OCI-LY1 (cell line): ENCODE data around the gene MLLT3.
"Not testable (repeated sequence)": the region's sequence is repeated elsewhere in the genome, so short reads cannot be mapped to it uniquely, and the experiment has no call there.

Experiments
- H2AFZ ChIP-seq: fragments of 200-600 bp; sonication (generic), shearing (Covaris generic); 2 replicates; pipeline ENCODE4 v1.6.0; 2014; ENCODE audit warnings: antibody characterized with exemption, mild to moderate bottlenecking, low read length
- H3F3A ChIP-seq: fragments of 200-600 bp; sonication (generic), shearing (Covaris generic); 2 replicates; pipeline ENCODE4 v1.6.0; 2014; ENCODE audit warnings: mild to moderate bottlenecking, antibody characterized with exemption, low read length, moderate library complexity; ENCODE audit not compliant: insufficient read depth
- H3K27ac ChIP-seq: fragments of 200-600 bp; sonication (generic); 2 replicates; pipeline ENCODE4 v1.5.1; 2014; ENCODE audit warnings: low read length, mixed run types, mild to moderate bottlenecking, low read depth; ENCODE audit not compliant: poor library complexity, severe bottlenecking
- H3K27me3 ChIP-seq: fragments of 200-600 bp; sonication (generic); 2 replicates; pipeline ENCODE4 v1.6.0; 2014; ENCODE audit warnings: antibody characterized with exemption, mild to moderate bottlenecking, low read length, moderate library complexity; ENCODE audit not compliant: insufficient read depth
- H3K36me3 ChIP-seq: fragments of 200-600 bp; sonication (generic); 2 replicates; pipeline ENCODE4 v1.6.1; 2014; ENCODE audit warnings: mild to moderate bottlenecking, antibody characterized with exemption, low read length, moderate library complexity, mixed read lengths; ENCODE audit not compliant: insufficient read depth
- H3K4me1 ChIP-seq: fragments of 200-600 bp; sonication (generic); 2 replicates; pipeline ENCODE4 v1.5.1; 2014; ENCODE audit warnings: mild to moderate bottlenecking, low read length, moderate library complexity; ENCODE audit not compliant: insufficient read depth, severe bottlenecking
- H3K4me2 ChIP-seq: fragments of 200-600 bp; sonication (generic), shearing (Covaris generic); 2 replicates; pipeline ENCODE4 v1.6.1; 2014; ENCODE audit warnings: low read length
- H3K4me3 ChIP-seq: fragments of 200-600 bp; sonication (generic); 2 replicates; pipeline ENCODE4 v1.5.1; 2014; ENCODE audit warnings: low read length, low read depth, mild to moderate bottlenecking, mixed read lengths; ENCODE audit not compliant: poor library complexity, severe bottlenecking
- H3K79me2 ChIP-seq: fragments of 200-600 bp; shearing (Covaris generic); 2 replicates; pipeline ENCODE4 v1.6.1; 2016; ENCODE audit warnings: mixed run types, low read length, mixed read lengths; ENCODE audit not compliant: insufficient read depth
- H3K9ac ChIP-seq: fragments of 200-600 bp; sonication (generic), shearing (Covaris generic); 2 replicates; pipeline ENCODE4 v1.6.1; 2014; ENCODE audit warnings: mild to moderate bottlenecking, low read length, mixed read lengths
- H3K9me2 ChIP-seq: fragments of 200-600 bp; sonication (generic), shearing (Covaris generic); 2 replicates; pipeline ENCODE4 v1.6.1; 2014; ENCODE audit warnings: low read depth, mild to moderate bottlenecking, low read length, mixed read lengths
- H3K9me3 ChIP-seq: fragments of 200-600 bp; shearing (Covaris generic); 2 replicates; pipeline ENCODE4 v1.6.1; 2014; ENCODE audit warnings: low read length, mixed read lengths
- H4K20me1 ChIP-seq: fragments of 200-600 bp; sonication (generic), shearing (Covaris generic); 2 replicates; pipeline ENCODE4 v1.6.0; 2016; ENCODE audit warnings: mild to moderate bottlenecking, low read length; ENCODE audit not compliant: insufficient read depth
- EZH2 ChIP-seq: fragments of 200-600 bp; sonication (generic), shearing (Covaris generic); IDR thresholded peaks from 2 replicates; pipeline ENCODE4 v1.8.0; 2017; ENCODE audit warnings: borderline replicate concordance, mixed run types, mild to moderate bottlenecking, antibody characterized with exemption, low read length, moderate library complexity, mixed read lengths
- TF ChIP-seq, protein P1 (sequence below): fragments of 200-600 bp; sonication (generic), shearing (Covaris generic); IDR thresholded peaks from 2 replicates; pipeline ENCODE4 v1.5.1; 2017; ENCODE audit warnings: mild to moderate bottlenecking, antibody characterized with exemption, low read length, moderate library complexity, mixed read lengths

The MLLT3 gene

DNA sequence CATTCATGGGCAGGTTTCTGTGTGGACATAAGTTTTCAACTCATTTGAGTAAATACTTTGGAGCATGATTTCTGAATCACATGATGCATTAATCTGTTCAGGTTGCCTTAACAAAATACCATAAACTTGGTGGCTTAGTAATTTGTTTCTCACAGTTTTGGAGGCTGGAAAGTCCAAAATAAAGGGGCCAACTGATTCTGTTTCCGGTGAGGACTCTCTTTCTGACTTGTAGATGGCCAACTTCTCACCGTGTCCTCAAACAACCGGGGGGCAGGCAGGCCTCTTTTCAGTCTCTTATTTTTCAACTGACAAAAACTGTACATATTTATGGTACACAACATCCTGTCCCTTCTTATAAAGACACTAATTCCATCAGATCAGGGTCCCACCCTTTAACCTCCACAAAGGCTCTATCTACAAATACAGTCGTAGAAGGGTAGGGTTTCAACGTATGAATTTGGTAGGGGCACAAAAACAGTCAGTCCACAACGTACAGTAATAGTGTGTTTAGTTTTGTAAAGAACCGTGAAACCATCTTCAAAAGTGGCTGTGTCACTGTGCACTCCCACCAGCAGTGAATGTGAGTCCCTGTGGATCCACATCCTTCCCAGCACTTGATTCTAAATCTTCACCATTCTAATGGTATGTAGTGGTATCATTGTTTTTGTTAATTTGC lies 37.2 kb downstream of the MLLT3 start:
- Histone ChIP-seq H3K79me2 (no peaks in the 10 kb centered on the region), H3K4me3 (no peak overlapping the region), H3K27me3 (no peaks in the 10 kb centered on the region), H3K4me1 (no peaks in the 10 kb centered on the region), H3K36me3 (no peaks in the 10 kb centered on the region), H2AFZ (no peak overlapping the region), H3K4me2 (no peak overlapping the region), H3K27ac (no peak overlapping the region), H4K20me1 (no peaks in the 10 kb centered on the region), H3F3A (no peaks in the 10 kb centered on the region), H3K9me2 (no peaks in the 10 kb centered on the region), H3K9ac (no peak overlapping the region), H3K9me3 (no peaks in the 10 kb centered on the region)
- TF ChIP-seq EZH2 = no peak
- TF ChIP-seq, protein P1, sequence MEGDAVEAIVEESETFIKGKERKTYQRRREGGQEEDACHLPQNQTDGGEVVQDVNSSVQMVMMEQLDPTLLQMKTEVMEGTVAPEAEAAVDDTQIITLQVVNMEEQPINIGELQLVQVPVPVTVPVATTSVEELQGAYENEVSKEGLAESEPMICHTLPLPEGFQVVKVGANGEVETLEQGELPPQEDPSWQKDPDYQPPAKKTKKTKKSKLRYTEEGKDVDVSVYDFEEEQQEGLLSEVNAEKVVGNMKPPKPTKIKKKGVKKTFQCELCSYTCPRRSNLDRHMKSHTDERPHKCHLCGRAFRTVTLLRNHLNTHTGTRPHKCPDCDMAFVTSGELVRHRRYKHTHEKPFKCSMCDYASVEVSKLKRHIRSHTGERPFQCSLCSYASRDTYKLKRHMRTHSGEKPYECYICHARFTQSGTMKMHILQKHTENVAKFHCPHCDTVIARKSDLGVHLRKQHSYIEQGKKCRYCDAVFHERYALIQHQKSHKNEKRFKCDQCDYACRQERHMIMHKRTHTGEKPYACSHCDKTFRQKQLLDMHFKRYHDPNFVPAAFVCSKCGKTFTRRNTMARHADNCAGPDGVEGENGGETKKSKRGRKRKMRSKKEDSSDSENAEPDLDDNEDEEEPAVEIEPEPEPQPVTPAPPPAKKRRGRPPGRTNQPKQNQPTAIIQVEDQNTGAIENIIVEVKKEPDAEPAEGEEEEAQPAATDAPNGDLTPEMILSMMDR = no peak

DNA sequence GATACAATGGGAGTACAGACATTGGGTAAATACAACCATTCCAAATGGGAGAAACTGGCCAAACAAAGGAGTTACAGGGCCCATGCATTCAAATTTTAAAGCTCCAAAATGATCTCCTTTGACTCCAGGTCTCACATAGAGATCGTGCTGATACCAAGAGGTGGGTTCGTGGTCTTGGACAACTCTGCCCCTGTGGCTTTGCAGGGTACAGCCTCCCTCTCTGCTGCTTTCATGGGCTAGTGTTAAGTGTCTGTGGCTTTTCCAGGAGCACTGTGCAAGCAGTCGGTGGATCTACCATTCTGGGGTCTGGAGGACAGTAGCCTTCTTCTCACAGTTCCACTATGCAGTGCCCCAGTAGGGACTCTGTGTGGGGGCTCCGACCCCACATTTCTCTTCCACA lies 39.2 kb downstream of the MLLT3 start:
- not testable (repeated sequence) for H3K9me3 ChIP-seq, H3K27ac ChIP-seq, H3K4me2 ChIP-seq, H3K27me3 ChIP-seq, H3F3A ChIP-seq, H2AFZ ChIP-seq, H3K9ac ChIP-seq, H3K36me3 ChIP-seq, H3K4me1 ChIP-seq, H3K9me2 ChIP-seq, H4K20me1 ChIP-seq, H3K4me3 ChIP-seq, H3K79me2 ChIP-seq

- Histone ChIP-seq H3K36me3 (no peaks in the 10 kb centered on the region), H3K4me3 (no peak overlapping the region), H3K9me2 (no peaks in the 10 kb centered on the region), H3K4me1 (no peaks in the 10 kb centered on the region), H3K9ac (no peak overlapping the region), H3K9me3 (no peaks in the 10 kb centered on the region), H2AFZ (no peak overlapping the region), H3K27ac (no peak overlapping the region), H4K20me1 (no peaks in the 10 kb centered on the region), H3F3A (no peaks in the 10 kb centered on the region), H3K79me2 (no peaks in the 10 kb centered on the region), H3K27me3 (no peaks in the 10 kb centered on the region), H3K4me2 (no peak overlapping the region)
- no peak for TF ChIP-seq EZH2
- TF ChIP-seq, protein P1 = no peak
These were observed 40.1 kb downstream of the MLLT3 start for GRCh38 chr9:20582150-20582549.

- H3K4me2 ChIP-seq = no peak overlapping the region
- no peaks in the 10 kb centered on the region for H3K36me3 ChIP-seq
- no peaks in the 10 kb centered on the region for H3K9me2 ChIP-seq
- H3K27ac ChIP-seq = no peak overlapping the region
- no peaks in the 10 kb centered on the region for H4K20me1 ChIP-seq
- H3K79me2 ChIP-seq = no peaks in the 10 kb centered on the region
- H3K4me3 ChIP-seq = no peak overlapping the region
- H3K9me3 ChIP-seq = no peaks in the 10 kb centered on the region
- H3K4me1 ChIP-seq = no peaks in the 10 kb centered on the region
- no peaks in the 10 kb centered on the region for H3K27me3 ChIP-seq
- no peak overlapping the region for H3K9ac ChIP-seq
- H3F3A ChIP-seq = no peaks in the 10 kb centered on the region
- H2AFZ ChIP-seq = no peak overlapping the region
- no peak for TF ChIP-seq EZH2
- TF ChIP-seq, protein P1 = no peak
These were observed 41.6 kb downstream of the MLLT3 start for GRCh38 chr9:20580673-20581072.
